ENCODE data around the gene PYCR2. TPM values are rescaled to one million over a fixed set of nuclear protein-coding genes. Genes with fewer than 3 reads are reported as not detected.
"Not testable (repeated sequence)": the region's sequence is repeated elsewhere in the genome, so short reads cannot be mapped to it uniquely, and the experiment has no call there.

Gene PYCR2
- polyA plus RNA-seq, 12 donors, result 28.0 to 44.2 (median 32.4) TPM; not detected in 1

DNA sequence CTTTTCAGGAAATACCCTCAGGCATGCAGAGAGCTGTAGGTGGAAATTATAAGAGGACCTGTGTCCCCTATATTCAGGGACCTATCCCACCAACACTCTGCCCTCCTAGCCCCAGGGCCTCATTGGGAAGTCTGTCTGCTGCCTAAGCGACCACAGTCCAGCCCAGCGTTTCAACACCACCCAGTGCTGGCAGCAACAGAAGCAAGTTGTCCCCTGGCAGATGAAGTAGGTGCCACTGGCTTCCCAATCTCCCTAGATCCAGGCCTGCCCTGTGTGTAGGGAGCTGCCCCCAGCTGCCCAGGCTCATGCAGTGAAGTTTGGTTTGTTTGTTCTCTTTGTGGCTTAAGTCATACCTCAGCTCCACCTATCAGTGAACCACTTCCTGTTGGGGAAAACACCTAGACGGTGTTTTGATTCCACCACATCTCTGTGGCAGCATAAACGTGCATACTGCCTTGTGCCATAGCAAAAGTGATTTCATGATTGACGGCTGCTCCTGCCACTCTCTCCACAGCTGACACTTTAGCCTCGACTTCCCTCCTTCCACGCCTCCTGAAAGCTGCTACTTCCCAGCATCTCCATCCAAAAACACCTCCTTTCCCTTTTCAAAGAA, 27.0 kb downstream of the PYCR2 start:
- DNase-seq, result no peak

DNA sequence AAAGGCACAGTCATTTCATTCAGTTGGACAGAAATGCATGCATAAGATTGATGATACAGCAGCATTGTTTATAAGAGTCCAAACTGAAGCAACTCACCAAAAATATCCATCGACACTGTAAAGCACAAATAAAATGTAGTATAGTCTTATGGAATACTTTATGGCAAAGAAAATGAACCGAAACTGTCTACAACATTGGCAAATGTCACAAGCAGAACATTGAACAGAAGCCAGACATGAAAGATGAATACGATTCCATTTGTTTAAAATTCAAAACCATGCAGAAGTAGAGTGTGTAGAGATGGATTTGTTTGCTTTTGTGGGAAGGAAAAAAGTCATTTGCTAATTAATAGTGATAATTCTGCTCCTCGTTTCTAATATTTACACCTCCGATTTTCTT, 27.6 kb downstream of the PYCR2 start:
- no peak for DNase-seq

DNA sequence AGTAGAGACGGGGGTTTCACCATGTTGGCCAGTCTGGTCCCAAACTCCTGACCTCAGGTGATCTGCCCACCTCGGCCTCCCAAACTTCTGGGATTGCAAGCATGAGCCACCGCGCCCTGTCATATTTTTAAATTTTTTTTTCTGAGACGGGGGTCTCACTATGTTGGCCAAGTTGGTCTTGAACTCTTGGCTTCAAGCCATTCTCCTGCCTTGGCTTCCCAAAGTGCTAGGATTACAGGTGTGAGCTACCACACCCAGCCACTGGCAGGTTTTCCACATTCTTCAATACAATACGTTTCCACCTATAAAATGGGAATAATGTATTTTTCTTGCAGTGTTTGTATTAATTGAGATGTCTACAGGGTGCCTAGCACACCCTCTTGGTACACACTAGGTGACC, 31.7 kb downstream of the PYCR2 start:
- no peak for DNase-seq

DNA sequence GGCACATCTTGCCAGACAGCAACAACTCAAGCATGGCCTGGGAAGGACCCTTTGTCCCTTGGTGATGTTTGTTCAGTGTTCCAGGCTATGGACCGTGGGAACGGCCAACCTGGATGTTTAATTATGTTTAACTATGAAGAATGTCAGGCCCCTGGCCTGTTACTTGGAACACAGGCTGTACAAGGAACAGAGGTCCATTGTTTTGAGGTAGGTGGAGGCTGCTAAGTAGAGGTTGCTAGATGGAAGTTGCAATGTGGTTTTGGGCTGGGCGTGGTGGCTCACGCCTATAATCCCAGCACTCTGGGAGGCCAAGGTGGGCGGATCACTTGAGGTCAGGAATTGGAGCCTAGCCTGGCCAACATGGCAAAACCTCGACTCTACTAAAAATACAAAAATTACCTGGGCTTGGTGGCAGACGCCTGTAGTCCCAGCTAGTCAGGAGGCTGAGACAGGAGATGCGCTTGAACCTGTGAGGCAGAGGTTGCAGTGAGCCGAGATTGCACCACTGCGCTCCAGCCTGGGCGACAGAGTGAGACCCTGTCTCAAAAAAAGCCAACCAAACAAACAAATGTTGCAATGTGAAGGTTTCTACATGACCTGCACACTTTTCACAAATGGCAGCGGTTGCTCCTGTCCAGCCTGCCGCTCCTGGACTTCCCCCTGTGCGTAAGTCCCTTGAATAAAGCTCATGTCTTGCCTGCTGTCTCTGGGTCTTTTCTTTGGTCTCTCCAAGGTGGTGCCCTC, 32.6 kb downstream of the PYCR2 start:
- no peak for DNase-seq

DNA sequence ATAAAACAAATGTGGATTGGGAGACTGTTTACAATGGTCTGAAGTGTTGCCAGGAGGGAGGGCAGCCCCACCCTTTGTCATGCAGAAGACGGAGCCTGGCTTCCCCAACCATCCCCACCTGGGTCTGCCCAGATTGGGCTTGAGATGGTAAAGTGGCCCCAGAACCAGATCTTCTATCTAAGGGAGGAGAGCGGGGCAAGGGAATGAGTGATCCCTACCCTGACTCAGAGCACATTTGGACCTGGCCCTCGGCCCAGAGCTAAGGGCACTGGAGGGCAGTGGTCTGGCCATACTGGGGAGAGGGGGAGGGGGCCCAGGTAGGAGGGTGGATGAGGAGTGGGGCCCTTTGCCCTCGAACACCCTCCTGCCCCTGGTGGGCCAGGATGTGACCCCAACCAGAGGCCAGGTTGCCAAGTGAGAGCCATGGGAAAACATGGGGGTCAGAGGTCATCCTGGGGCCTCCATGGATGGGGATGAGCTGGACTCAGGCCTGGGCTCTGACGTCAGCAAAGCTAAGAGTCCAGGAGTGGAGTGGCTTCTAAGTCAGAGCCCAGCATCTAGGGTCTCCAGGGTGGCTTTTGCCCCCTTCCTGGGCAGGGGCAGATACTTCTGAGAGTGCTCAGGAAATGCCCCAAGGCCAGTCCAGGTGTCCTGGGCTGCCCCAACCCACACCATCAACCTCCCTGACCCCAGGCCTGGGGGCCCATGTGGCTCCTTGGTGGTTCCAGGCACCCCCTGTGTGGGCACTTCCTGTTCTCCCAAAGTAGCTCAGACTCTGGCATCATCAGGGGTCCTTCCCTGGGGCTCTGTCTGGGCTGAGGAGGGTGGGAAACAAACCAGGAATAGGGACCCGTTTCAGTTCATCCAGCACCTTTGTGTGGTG, 33.5 kb downstream of the PYCR2 start:
- DNase-seq, result no peak

DNA sequence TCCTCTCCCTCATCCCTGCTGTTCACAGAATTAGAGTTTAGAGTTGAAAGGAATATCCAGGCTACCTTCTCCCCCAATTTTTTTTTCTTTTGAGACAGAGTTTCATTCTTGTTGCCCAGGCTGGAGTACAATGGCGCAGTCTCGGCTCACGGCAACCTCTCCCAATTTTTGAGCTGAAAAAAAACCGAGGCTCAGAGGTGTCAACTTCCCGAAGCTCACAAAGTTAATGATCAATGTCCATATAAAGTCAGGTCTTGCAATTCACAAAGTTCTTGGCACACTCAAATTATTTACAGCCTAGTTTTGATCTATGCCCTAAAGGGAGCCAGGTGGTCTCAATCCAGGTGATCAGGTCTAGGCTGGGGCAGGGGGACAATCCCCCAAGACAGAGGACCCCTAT, 34.3 kb downstream of the PYCR2 start:
- DNase-seq, result no peak

DNA sequence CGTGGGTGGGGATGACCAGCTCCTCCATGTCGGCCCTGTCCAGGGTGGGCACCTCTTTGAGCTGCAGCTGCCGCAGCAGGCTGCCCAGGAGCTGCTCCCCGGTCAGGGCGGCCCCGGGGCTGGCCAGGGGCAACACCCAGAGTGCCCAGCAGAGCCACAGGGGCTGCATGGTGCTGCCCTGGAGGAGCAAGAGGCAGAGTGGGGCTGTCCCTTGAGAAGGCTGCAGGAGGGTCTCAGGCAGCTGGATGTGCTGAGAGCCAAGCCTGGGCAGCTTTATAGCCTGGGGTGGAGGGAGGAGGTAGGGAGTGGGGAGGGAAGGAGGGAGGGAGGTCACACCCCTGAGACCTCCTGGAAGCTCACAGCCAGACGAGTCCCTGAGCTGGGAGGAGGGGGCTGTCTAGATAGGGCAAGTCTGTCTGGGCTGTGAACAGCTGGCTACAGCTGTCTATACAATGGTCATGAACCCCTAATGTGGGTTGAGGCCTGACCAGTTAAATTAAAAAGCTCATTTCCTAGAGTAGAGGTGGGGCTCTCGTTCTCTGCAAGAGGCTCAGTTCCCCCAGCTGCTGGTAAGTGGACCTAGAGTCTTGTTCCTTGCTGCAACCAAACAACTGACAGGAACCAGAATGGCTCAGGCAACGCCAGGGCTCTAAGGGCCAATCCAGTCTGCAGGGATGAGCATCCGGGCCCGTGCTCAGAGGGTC, 35.0 kb downstream of the PYCR2 start, which contains the start of gene LEFTY1:
LEFTY1 (minus strand) TSS at position 249 of the 704 bp plus-strand sequence; CDS start at position 169, 80 bp downstream.
- no peak for DNase-seq

DNA sequence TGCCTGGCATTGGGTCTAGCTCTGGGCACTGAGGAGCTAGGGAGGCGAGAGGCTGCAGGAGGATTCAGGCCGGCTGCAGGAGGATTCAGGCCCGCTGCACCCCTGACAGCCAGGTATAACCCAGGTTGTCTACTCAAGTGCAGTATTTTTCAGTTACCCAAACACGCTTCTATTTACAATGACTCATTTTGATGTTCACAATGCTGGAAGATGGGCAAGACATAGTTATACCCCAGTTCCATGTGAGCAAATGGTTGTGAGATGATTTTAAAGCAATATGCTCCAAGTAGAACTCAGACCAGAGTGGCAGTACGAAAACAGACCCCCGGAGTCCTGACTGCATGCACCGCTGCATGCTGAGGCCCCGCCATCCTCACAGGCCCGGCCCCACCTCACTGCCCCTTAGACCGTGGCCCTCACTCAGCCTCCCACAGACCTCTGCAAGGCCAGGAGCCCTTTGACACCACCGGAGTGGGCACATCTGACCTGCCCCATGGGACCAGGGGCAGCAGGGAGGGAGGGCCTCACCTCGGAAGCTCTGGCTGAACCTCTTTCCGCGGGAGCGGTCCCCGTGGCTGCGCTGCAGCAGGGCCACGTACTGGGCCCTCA, 35.7 kb downstream of the PYCR2 start:
- no peak for DNase-seq

DNA sequence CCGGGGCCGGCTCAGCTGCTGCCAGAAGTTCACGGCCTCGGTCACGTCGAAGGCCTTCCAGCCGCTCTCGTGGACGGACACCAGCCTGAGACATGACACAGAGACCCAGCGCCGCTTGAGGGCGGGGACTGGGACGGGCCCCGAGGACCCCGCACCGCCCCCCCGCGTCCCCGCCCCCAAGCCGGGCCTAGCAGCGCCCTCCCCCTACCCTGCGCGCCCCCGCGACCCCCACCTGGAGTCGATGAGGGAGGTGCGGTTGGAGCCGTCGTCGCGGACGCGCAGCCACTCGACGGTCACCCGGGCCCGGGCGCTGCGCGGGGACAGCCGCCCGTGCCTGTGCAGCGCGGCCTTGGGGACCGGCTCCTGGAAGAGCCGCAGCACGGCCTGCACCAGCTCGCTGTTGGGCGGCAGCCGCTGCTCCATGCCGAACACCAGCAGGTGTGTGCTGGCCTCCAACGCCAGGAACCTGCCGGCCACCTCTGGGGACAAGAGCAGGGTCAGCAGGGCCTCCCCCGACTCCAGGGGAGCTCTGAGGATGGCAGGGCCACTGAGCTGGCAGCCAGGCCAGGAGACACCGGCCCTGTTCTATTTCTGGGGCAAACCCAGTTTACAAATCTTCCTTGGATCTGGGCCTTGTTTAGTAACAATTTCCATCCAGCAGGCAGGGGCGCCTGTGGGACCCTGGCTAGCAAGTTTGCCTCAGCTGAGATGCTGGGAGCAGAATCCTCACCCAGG, 36.3 kb downstream of the PYCR2 start:
- DNase-seq, result not testable (repeated sequence)

DNA sequence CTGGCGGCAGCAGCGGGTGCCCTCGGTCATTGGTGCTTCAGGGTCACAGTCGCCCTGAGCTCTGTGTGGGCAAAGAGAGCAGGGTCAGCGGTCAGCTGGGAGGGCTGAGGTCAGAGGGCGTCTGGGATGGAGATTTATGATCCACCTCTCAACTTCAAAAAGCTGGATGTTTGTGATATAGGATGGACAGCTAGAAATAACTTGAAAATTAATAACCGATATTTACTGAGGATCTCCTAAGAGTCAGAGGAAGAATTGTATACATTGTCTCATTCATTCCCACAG, 37.1 kb downstream of the PYCR2 start:
- no peak for DNase-seq

DNA sequence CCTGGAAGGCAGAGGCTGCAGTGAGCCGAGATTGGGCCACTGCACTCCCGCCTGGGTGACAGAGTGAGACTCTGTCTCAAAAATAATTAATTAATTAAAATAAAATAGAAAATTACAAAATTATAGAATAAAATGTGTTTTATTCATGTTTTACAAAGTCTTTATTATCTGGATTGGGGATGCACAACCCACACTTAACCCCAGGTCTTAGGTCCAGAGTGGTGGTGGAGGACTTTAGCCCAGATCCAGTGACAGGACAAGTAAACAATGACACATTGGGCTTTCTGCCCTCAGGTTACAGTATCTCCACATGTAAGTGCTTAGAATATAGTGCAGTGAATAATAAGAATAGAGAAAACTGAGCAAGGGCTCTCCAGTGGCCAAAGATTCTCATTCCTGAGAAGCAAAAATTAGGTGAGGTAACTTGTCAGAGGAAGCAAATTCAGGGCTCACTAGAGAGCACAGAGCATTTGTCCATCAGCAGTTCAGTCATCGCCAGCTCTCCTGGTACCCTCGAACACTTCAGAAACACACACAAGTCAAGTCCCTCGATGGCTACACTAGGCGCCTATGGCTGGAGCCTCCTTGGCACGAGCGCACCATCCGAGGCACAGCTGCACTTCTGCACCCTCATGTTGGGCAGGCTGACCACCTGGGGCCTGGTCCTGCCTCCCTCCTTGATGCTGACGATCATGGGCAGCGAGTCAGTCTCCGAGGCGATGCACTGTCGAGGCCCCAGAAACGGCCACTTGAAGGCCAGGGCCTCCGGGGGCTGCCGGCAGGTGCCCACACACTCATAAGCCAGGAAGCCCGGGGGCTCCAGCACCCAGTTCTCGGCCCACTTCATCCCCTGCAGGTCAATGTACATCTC, 37.7 kb downstream of the PYCR2 start:
- no peak for DNase-seq

DNA sequence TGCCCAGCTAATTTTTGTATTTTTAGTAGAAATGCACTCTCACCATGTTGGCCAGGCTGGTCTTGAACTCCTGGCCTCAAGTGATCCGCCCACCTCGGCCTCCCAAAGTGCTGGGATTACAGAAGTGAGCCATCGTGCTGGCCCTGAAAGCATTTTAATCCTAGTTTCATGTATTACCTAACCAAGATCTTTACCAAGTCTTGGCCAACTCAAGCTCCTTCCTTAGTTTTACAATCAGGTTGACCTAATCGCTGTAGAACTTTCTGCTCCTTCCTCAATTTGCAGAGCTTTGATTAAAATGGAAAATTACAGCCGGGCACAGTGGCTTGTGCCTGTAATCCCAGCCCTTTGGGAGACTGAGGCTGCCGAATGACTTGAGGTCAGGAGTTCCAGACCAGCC, 38.7 kb downstream of the PYCR2 start:
- DNase-seq, result no peak

DNA sequence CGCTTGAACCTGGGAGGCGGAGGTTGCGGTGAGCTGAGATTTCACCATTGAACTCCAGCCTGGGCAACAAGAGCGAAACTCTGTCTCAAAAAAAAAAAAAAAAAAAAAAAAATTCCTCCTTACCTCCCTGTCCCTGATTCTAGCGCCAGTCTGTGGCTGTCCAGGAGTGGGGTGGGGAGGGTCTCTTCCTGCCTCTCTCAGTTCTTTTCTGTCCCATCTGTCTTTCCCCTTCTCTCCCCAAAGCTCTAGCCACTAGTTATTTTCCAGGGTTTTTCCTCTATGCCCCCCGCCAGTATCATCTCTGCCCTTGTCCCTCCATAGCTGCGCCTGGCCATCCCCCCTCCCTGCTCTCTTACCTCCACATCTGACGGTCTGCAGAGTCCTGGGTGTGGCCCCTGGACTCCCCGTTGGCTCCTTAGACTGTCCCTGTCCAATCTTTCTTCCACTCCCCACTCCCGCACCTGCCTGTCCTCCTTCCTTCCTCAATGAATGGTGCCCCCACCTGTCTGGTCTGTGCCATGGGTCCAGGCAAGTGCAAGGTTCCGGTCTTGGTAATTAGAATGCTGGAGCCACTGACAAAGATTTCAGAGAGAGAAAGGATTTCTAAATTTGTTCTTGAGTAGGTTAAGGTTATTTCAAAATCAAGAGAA, 40.3 kb downstream of the PYCR2 start:
- DNase-seq, result no peak

DNA sequence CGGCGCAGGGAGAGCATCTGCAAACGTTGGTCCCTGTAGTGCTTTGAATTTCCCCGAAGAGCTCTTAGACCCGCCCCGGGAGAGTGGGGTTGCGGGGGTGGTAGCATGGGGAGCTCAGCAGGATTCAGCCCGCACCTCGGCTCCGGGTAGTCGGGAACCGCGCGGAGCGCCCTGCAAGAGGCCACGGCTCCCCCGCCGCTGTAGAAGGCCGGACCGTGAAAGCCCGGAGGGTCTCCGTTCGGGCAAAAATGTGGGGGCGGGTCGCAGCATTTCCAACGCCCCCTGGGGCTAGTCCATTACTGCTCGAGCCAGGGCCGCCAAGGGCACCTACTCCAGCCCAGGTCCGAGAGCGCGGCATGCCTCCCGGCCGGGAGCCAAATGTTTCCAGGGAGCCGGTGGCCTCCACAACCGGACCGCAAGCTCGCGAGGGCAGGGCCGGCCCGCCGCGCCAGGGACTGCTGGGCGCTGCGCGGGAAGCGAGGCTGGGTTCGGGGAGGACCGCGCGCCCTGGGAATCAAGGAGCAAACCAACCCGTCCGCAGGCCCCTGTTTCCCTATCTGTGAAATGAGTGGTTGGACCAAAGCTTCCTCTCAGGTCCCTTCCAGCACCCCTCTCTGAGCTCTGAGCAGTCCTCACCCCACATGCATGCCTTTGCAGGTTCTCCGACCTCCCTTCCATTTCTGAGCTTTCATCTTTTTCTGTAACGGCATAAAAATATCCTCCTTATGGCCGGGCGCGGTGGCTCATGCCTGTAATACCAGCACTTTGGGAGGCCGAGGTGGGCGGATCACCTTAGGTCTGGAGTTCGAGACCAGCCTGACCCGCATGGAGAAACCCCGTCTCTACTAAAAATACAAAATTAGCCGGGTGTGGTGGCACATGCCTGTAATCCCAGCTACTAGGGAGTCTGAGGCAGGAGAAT, 41.1 kb downstream of the PYCR2 start:
- peak; percentile 42 for DNase-seq

DNA sequence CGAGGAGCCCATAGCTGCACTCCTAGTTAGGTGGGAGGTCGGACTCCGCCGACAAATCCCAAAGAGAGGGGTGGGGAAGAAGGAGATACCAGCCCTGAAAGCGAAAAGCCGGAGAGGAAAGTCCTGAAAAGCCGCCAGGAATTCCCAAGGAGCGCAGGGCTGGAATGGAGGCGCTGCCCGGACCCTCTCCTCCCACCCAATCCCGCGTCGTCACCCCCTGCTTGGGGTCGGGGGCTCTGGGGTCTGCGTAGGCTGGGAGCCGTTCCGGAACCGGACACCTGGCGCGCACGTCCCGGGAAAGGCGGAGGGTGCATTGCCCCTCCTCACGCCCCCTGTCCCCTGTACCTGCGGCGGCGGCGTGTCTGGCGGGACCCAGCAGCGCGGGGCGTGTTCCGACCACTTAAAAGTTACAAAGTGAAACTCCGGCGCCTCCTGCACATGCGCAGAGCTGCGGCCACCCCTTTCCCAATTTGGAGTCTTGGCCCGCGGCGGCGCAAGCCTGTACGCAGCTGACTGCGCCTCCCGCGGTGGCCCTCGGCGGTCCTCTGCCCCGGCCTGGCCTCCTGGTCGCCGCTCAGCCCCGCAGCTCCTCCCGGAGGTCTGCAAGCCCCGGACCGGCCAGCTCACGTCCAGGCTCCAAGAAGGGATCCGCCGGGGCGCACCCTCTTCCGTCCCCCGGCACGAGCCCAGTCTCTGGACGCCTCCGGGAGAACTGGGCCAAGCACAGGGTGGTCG, 41.9 kb downstream of the PYCR2 start, which contains the start of gene TMEM63A:
TMEM63A (minus strand) TSS at position 422 of the 735 bp plus-strand sequence. CDS start 4,800 bp downstream, outside the sequence.
- DNase-seq, result peak; percentile 91

DNA sequence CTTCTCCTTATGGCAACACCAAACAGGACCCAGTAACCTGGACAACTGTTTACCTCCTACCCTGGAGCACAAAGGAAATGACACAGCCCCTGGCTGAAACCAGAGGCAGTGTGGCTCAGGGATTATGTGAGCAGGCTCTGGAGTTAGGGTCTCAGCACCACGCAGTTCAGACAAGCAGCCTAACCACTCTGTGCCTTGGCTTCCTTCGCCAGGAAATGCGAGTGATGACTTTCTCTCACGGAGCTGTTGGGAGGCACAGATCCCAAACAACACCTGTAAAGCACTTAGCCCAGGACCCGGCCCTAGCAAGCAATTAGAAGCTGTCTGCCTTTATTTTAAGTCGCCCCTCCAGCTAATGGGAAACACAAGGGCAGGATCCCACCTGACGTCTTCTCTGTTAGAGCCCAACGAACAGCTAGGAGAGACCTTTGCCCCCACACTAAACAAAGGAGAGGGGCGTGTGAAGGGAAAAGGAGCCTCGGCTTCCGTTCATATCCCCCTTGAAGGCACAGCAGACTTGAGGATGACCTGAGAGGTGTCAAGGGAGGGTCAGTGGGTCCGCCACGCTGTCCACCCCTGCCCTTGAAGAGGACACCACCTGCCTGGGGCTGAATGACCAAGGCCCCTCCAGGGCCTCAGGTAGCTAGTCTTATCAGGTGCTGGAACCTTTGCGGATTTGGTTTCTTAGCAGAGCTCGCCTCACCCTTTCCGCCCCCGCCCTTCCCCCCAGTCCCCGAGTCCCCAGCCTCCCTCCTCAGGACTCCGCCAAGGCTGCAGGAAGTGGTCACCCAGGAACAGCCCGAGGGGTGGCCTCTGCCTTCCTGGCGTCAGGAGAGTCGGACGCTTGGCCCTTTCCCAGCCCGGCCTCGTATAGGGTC, 42.7 kb downstream of the PYCR2 start:
- no peak for DNase-seq
